Peyer's patch (tissue), 4 donors: ENCODE results near the gene P2RY12. TPM values are rescaled to one million over a fixed set of nuclear protein-coding genes. Genes with fewer than 3 reads are reported as not detected.

Experiments used
- DNase-seq, 3 donors: peaks; one replicate each; pipeline ENCODE4 v3.0.0-alpha.2; 2017 to 2019
- H3K27ac ChIP-seq, 4 donors: fragments of 200-600 bp; sonication (generic); one replicate each; pipeline ENCODE4 v1.5.1; 2016 to 2019
- H3K27me3 ChIP-seq, 2 donors: fragments of 200-600 bp; sonication (generic); one replicate each; pipeline ENCODE4 v1.5.1; 2019
- H3K36me3 ChIP-seq, 3 donors: fragments of 200-600 bp; sonication (generic); one replicate each; pipeline ENCODE4 v1.5.1; 2016 to 2019
- H3K4me1 ChIP-seq, 4 donors: fragments of 200-600 bp; sonication (generic); one replicate each; pipeline ENCODE4 v1.5.1; 2016 to 2019
- H3K4me3 ChIP-seq, 4 donors: fragments of 200-600 bp; sonication (generic); 1 replicate in 3 of 4; 2 replicates in 1 of 4; pipeline ENCODE4 v1.5.1; 2016 to 2019; ENCODE audit warnings: mild to moderate bottlenecking in 1 of 4
- H3K9me3 ChIP-seq, 4 donors: fragments of 200-600 bp; sonication (generic); one replicate each; pipeline ENCODE4 v1.5.1; 2016 to 2019; ENCODE audit warnings: mild to moderate bottlenecking in 1 of 4
- POLR2A ChIP-seq, 2 donors: fragments of 450-650 bp; IDR thresholded peaks; one replicate each; pipeline ENCODE4 v1.5.1; 2017; ENCODE audit warnings: antibody characterized with exemption in 2 of 2, mild to moderate bottlenecking in 2 of 2, moderate library complexity in 2 of 2
- total RNA-seq, 4 donors: library from RNA; depleted of rRNA; stranded (reverse); fragments of >200 nt; gene quantifications; one replicate each; pipeline ENCODE4 v1.1.0, GENCODE V29; 2016
- TF ChIP-seq, protein P1 (sequence below), 6 experiments: fragments of 450-650 bp in 4 of 6; fragments of 200-600 bp in 2 of 6; sonication (generic) in 1 of 6; IDR thresholded peaks; one replicate each; pipeline ENCODE4 v1.5.1; 2017 to 2019; ENCODE audit warnings: antibody characterized with exemption in 6 of 6, mild to moderate bottlenecking in 3 of 6, moderate library complexity in 1 of 6

P2RY12 gene
- total RNA-seq, 4 donors from 2014 or later: 1.7 to 3.3 TPM; not detected in 2

DNA sequence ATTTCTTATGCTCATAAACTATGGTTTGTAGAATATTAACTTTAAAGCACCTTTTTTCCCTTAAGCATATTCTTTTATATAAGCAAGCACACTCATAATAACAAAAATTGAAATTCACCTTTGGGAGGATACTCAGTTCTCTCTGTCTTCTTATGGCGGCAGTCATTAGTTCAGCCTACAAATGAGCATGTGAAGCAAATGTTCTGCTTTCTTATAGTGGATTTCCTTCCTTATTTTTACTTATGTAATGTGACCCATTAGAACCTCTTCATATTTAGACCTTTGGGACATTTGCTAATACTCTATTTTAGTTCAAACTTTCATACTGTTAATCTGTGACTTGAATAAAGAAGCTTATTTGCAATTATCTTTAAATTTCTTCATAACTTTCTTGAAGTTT is 55.2 kb downstream of the P2RY12 start, which contains the start of gene P2RY13:
Gene P2RY13 (minus strand): TSS at position 187 of the 400 bp plus-strand sequence. CDS start 21 bp downstream, at position 166.
- TF ChIP-seq, protein P1, sequence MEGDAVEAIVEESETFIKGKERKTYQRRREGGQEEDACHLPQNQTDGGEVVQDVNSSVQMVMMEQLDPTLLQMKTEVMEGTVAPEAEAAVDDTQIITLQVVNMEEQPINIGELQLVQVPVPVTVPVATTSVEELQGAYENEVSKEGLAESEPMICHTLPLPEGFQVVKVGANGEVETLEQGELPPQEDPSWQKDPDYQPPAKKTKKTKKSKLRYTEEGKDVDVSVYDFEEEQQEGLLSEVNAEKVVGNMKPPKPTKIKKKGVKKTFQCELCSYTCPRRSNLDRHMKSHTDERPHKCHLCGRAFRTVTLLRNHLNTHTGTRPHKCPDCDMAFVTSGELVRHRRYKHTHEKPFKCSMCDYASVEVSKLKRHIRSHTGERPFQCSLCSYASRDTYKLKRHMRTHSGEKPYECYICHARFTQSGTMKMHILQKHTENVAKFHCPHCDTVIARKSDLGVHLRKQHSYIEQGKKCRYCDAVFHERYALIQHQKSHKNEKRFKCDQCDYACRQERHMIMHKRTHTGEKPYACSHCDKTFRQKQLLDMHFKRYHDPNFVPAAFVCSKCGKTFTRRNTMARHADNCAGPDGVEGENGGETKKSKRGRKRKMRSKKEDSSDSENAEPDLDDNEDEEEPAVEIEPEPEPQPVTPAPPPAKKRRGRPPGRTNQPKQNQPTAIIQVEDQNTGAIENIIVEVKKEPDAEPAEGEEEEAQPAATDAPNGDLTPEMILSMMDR (IDR thresholded peaks at IDR 0.05): no peak
- TF ChIP-seq POLR2A (IDR thresholded peaks at IDR 0.05): no peak
- no peaks in the 10 kb centered on the region for H3K27me3 ChIP-seq

DNA sequence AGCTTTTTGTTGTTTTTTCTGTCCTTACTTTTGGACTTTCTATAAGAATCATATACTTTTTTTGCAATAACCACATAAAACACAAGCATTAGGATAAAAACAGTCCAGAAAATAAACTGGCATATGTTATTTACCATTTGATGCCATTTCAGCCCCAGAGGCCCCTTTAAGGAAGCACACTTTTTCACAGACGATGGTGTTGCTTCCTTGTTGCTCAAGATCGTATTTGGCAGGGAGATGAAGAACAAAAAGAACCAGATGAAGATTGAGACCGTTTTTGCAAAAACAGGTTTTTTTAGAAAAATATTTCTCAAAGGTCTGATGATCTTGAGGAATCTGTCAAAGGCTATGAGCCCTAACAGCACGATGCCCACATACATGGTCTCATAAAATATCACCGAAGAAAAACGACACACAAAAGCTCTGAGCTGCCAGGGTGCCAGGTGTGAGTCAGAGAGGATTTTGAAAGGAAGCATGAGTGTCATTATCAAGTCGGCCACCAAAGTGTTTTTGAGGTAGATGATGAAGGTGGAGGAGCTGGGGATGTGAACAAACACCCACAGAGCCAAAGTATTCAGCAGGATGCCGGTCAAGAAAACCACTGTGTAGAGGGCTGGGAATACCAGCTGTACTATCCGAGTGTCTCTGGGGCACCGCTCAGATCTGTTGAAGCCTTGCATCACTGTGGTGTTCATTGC is 56.1 kb downstream of the P2RY12 start:
- Histone ChIP-seq H3K4me3 (peak overlapping the region in 3 of 4 donors; percentile 2 to 16 (median 5)), H3K27ac (peak overlapping the region in 1 of 4 donors; percentile 25), H3K27me3 (no peaks in the 10 kb centered on the region), H3K36me3 (no peaks in the 10 kb centered on the region), H3K4me1 (no peaks in the 10 kb centered on the region), H3K9me3 (no peaks in the 10 kb centered on the region)
- DNase-seq: no peak
- TF ChIP-seq POLR2A (IDR thresholded peaks at IDR 0.05): no peak
- TF ChIP-seq, protein P1 (IDR thresholded peaks at IDR 0.05): no peak

More for the DNA sequence above, 55.2 kb downstream of the P2RY12 start, which contains the start of gene P2RY13:
- Histone ChIP-seq H3K4me1 (no peaks in the 10 kb centered on the region), H3K4me3 (peak within 1 kb of the TSS in 3 of 4 donors; percentile 2 to 16 (median 5)), H3K9me3 (no peaks in the 10 kb centered on the region), H3K36me3 (no peaks in the 10 kb centered on the region), H3K27ac (peak within 1 kb of the TSS in 1 of 4 donors; percentile 25)
- DNase-seq: no peak

- H3K4me3 ChIP-seq: peak overlapping the region in 1 of 4 donors; percentile 5
- H3K27ac ChIP-seq: no peak overlapping the region
- no peaks in the 10 kb centered on the region for H3K9me3 ChIP-seq
- H3K4me1 ChIP-seq: no peaks in the 10 kb centered on the region
- no peak for DNase-seq
- TF ChIP-seq, protein P1 (IDR thresholded peaks at IDR 0.05): peak; percentile 7 to 69 (median 30)
- no peak for TF ChIP-seq POLR2A (IDR thresholded peaks at IDR 0.05)
- H3K27me3 ChIP-seq: no peaks in the 10 kb centered on the region
- H3K36me3 ChIP-seq: no peaks in the 10 kb centered on the region
Measured at GRCh38 chr3:151327571-151328198, 56.9 kb downstream of the P2RY12 start.

DNA sequence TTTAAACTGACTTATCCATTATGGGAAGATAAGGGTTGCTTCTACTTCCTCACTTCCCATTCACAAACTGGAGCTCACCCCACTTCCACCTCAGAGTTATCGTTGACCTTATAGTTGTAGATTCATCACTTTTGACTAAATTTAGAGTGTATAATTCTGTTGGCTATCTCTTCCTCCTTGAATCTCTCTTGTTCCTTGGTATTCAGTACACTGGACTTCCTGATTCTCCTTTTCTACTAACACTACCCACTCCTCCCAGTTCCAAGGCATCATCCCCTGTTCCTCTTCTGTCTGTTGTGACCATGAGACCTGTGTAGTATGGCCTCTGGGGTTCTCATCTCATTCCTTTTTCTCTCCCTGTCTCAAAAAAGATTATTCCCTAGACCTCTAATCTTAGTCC is 62.0 kb downstream of the P2RY12 start:
- Histone ChIP-seq H3K36me3 (no peaks in the 10 kb centered on the region), H3K27ac (no peak overlapping the region), H3K27me3 (no peaks in the 10 kb centered on the region), H3K4me3 (no peak overlapping the region), H3K9me3 (no peaks in the 10 kb centered on the region), H3K4me1 (no peaks in the 10 kb centered on the region)
- TF ChIP-seq POLR2A (IDR thresholded peaks at IDR 0.05): no peak
- TF ChIP-seq, protein P1 (IDR thresholded peaks at IDR 0.05): no peak
- no peak for DNase-seq

GRCh38 chr3:151321526-151321925 is 63.0 kb downstream of the P2RY12 start:
- Histone ChIP-seq H3K27me3 (no peaks in the 10 kb centered on the region), H3K36me3 (no peaks in the 10 kb centered on the region), H3K4me3 (no peak overlapping the region), H3K9me3 (no peaks in the 10 kb centered on the region), H3K4me1 (no peaks in the 10 kb centered on the region), H3K27ac (no peak overlapping the region)
- TF ChIP-seq, protein P1 (IDR thresholded peaks at IDR 0.05): no peak
- no peak for TF ChIP-seq POLR2A (IDR thresholded peaks at IDR 0.05)
- no peak for DNase-seq
